K562 treated with DMSO at 1 percent for 24 hours (cell line): ENCODE data around the gene C10orf90. TPM values are rescaled to one million over a fixed set of nuclear protein-coding genes. Genes with fewer than 3 reads are reported as not detected.

ENCODE experiments used
- total RNA-seq: library from RNA; unstranded; fragments of 300-600 nt; gene quantifications from 2 replicates; pipeline ENCODE4 v1.2.3, GENCODE V29; 2022; ENCODE audit warnings: low read depth; ENCODE audit not compliant: insufficient read depth

C10orf90 gene, protein sequence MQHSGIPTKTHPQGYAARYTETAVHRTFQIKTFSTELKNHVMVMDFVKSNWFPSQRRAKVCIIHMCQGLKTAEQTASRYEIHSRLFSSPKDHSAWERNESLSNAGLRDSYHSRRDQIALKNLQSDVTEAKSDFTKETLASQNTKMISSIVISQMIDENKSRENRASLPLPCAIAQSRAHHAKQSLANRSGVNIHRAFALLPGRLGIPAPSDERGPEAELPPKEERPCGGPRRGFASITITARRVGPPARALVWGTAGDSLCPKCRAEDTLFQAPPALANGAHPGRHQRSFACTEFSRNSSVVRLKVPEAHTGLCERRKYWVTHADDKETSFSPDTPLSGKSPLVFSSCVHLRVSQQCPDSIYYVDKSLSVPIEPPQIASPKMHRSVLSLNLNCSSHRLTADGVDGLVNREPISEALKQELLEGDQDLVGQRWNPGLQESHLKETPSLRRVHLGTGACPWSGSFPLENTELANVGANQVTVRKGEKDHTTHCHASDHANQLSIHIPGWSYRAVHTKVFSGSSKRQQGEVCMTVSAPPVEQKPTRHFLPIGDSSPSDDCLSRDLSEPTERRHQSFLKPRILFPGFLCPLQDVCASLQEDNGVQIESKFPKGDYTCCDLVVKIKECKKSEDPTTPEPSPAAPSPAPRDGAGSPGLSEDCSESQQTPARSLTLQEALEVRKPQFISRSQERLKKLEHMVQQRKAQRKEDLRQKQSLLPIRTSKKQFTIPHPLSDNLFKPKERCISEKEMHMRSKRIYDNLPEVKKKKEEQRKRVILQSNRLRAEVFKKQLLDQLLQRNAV
- total RNA-seq = not detected in 2 replicates

DNA sequence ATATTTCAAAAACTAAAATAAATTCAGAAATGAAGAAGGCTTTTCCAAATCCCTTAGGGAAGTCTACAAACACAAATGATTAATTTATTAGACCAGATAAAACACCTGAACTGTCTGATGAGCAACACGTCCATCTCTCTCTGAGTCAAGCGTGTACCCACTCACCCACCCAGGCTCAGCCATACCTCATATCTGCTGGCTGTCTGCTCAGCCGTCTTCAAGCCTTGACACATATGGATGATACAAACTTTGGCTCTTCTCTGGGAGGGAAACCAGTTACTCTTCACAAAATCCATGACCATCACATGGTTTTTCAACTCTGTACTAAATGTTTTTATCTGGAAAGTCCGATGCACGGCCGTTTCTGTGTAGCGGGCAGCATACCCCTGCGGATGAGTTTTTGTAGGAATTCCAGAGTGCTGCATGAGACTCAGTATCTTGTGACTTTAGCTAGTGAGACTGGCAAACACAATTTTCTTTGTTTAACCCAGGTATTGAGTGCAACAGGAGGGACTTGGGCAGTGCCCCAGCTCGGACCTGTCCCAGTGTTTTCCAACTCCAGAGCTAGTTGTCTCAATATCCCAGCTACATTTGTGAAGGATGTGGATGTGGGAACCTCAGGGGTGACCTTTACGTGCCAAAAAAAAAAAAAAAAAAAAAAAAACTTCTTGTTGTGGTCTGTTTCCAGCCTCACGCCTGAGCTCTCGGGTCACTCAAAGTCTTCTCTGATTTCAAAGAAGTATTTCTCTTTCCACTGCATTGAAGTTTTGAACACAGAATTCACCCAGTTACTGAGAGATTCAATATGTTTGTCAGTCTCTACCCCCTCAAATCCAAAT lies at the start of gene C10orf90:
Gene C10orf90 (minus strand): TSS at position 638 of the 839 bp plus-strand sequence. CDS start 213 bp downstream, at position 425.

DNA sequence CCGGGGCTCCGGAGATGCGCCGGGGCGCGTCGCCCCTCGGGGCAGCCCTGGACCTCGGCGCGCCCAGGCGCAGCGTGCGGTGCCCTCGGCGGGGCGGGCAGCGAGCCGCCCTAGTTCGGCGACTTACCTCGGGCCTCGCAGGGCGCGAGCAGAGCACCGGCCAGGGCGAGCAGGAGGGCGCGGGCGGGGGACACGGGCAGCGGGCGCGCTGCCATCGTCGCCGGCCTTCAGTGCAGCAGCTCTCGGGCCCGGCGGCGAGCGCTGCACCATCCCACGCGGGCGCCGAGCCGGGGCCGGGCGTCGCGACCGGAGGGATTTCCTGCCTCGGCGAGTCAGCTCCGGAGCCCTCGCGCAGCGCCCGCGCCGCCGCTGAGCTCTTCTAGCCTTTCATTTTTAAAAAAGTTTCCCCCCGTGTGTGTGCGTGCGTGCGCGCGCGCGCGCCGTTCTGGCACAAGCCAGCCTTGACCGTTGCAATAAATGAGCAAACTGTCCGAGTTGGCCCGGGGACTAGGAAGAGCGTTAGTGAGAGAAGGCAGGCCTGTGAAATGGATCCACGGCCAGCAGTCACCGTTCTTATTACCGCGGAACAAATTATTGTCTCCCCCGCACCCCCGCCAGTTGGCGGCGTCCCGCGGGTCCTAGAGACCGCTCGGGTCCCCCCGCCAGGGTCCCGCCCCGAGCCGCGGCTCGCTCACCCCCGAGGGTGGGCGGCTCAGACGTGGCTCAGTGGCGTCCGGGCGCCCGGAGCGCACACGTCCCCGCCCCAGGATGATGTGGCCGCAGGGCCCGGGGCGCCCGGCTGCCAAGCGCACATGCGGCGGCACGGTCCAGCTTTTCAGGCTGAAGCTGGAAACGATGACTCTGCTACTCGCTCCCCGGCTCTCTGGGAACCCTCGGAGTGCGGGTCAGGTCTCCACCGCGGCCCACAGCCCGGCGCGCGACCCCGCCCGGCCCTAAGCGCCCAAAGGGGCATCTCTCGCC lies 282.3 kb downstream of the C10orf90 start, which contains the start of gene ADAM12:
Gene ADAM12 (minus strand): TSS at position 547 of the 981 bp plus-strand sequence. CDS start 332 bp downstream, at position 215.

Other genes starting within 250 kb of the C10orf90 start
- not detected in 2 replicates for gene DOCK1, start 234.7 kb upstream of the C10orf90 start, total RNA-seq